ENCODE data around the gene ASPG.

ASPG gene

GRCh38 chr14:104134061-104134965 is 48.8 kb downstream of the ASPG start:
- POLR2A ChIA-PET, result no interaction called here
- no peak for TF ChIP-seq ZBTB11 (tag by site-specific recombination; conservative IDR thresholded peaks at IDR 0.05; ENCODE audit: low read depth)
- no peak for TF ChIP-seq ZNF16 (tag by site-specific recombination; IDR thresholded peaks at IDR 0.05; ENCODE audit: low read depth)
- peak; percentile 39; the same call in 1 of the 2 replicates for TF ChIP-seq SCRT1 (tag by site-specific recombination; IDR thresholded peaks at IDR 0.05; ENCODE audit: borderline replicate concordance)
- TF ChIP-seq OSR2 (tag by site-specific recombination; IDR thresholded peaks at IDR 0.05), result no peak; the same call in 1 of the 2 replicates
- TF ChIP-seq OVOL3 (tag by site-specific recombination; IDR thresholded peaks at IDR 0.05), result no peak
- TF ChIP-seq ZNF311 (tag by site-specific recombination; IDR thresholded peaks at IDR 0.05; ENCODE audit: borderline replicate concordance), result no peak
- TF ChIP-seq ZNF140 (tag by site-specific recombination; IDR thresholded peaks at IDR 0.05), result no peak
- no peak for TF ChIP-seq ZFP69B (tag by site-specific recombination; IDR thresholded peaks at IDR 0.05)
- no peak for TF ChIP-seq ZNF692 (tag by site-specific recombination; IDR thresholded peaks at IDR 0.05)
- TF ChIP-seq SCRT2 (tag by site-specific recombination; IDR thresholded peaks at IDR 0.05), result peak; percentile 71
- Histone ChIP-seq H3K9me3 (ENCODE audit: control insufficient read depth, insufficient read depth, low read depth, low read length) (no peaks in the 10 kb centered on the region), H3K27ac (ENCODE audit: extremely low read depth, low read depth, low read length) (no peak overlapping the region), H3K4me1 (ENCODE audit: control insufficient read depth, insufficient read depth, low read length) (peaks cover 3% of the 10 kb centered on the region), H3K4me3 (ENCODE audit: low read depth, low read length) (no peak overlapping the region), H3K36me3 (ENCODE audit: control insufficient read depth in 2 of 2, insufficient read depth in 1 of 2, low read length in 2 of 2) (no peaks in the 10 kb centered on the region)
- CTCF ChIA-PET, result interaction anchor here (0.7 to 1.1 kb wide), 4 partner anchors 13 to 450 kb away, joined by 3 to 4 read pairs (median 4); no protein-coding TSS in a partner anchor

- no peak overlapping the region for H3K27ac ChIP-seq (ENCODE audit: extremely low read depth, low read depth, low read length)
- ChIA-PET CTCF (interaction anchor here (0.7 to 0.9 kb wide), 3 partner anchors 165 to 449 kb away, joined by 3 to 4 read pairs (median 4); no protein-coding TSS in a partner anchor), POLR2A (no interaction called here)
- H3K4me1 ChIP-seq (ENCODE audit: control insufficient read depth, insufficient read depth, low read length), result peaks cover 7% of the 10 kb centered on the region
- H3K4me3 ChIP-seq (ENCODE audit: low read depth, low read length), result no peak overlapping the region
- no peaks in the 10 kb centered on the region for H3K36me3 ChIP-seq (ENCODE audit: control insufficient read depth in 2 of 2, insufficient read depth in 1 of 2, low read length in 2 of 2)
- no peaks in the 10 kb centered on the region for H3K9me3 ChIP-seq (ENCODE audit: control insufficient read depth, insufficient read depth, low read depth, low read length)
- TF ChIP-seq ZNF843 (tag by site-specific recombination; IDR thresholded peaks at IDR 0.05) (no peak), EGR2 (tag by site-specific recombination; IDR thresholded peaks at IDR 0.05; ENCODE audit: low read depth) (no peak), ZNF248 (tag by site-specific recombination; IDR thresholded peaks at IDR 0.05) (no peak), ZBTB48 (tag by site-specific recombination; IDR thresholded peaks at IDR 0.05) (peak; percentile 58; the same call in 1 of the 2 replicates), ZBTB1 (tag by site-specific recombination; IDR thresholded peaks at IDR 0.05) (no peak), ZNF621 (tag by site-specific recombination; IDR thresholded peaks at IDR 0.05) (no peak), ZNF121 (tag by site-specific recombination; IDR thresholded peaks at IDR 0.05) (no peak), ZNF518A (tag by site-specific recombination; conservative IDR thresholded peaks at IDR 0.05; ENCODE audit: low read depth) (no peak), ZNF16 (tag by site-specific recombination; IDR thresholded peaks at IDR 0.05; ENCODE audit: low read depth) (no peak), REPIN1 (tag by site-specific recombination; IDR thresholded peaks at IDR 0.05; ENCODE audit: low read depth) (no peak), ZNF660 (tag by site-specific recombination; IDR thresholded peaks at IDR 0.05) (no peak), ZNF654 (tag by site-specific recombination; IDR thresholded peaks at IDR 0.05; ENCODE audit: low read depth) (no peak), ZNF544 (tag by site-specific recombination; IDR thresholded peaks at IDR 0.05) (no peak), ZFP41 (tag by site-specific recombination; IDR thresholded peaks at IDR 0.05; ENCODE audit: borderline replicate concordance) (no peak), ZNF837 (tag by site-specific recombination; IDR thresholded peaks at IDR 0.05) (no peak)
Measured at GRCh38 chr14:104135121-104135903, 49.8 kb downstream of the ASPG start.

Measured in HEK293 (cell line).